ENCODE data around the gene PIK3R2. TPM values are rescaled to one million over a fixed set of nuclear protein-coding genes. Genes with fewer than 3 reads are reported as not detected.

The PIK3R2 gene
- total and polyA plus RNA-seq, 2 of the 4 experiments (the other 2 are of a cell fraction) = 12.2 to 25.1 TPM

- no peak for TF ChIP-seq FOS (IDR thresholded peaks at IDR 0.05; ENCODE audit: low read depth, low read length)
- no peak for TF ChIP-seq USF2 (IDR thresholded peaks at IDR 0.05; ENCODE audit: low read depth, low read length)
- TF ChIP-seq POLR2A (IDR thresholded peaks at IDR 0.05; ENCODE audit: low read depth, low read length) = no peak
Measured at GRCh38 chr19:18203408-18203862, 50.5 kb downstream of the PIK3R2 start (continued).

GRCh38 chr19:18203863-18204393 lies 51.0 kb downstream of the PIK3R2 start, which contains the start of gene RAB3A:
Gene RAB3A, minus strand, starts transcription at chr19:18204042. Its CDS starts 1,302 bp downstream, at chr19:18202740.
- H3K27me3 ChIP-seq (ENCODE audit: control insufficient read depth, insufficient read depth, low read length) = no peaks in the 10 kb centered on the region
- peaks cover 8% of the 10 kb centered on the region for H3K36me3 ChIP-seq (ENCODE audit: control insufficient read depth, insufficient read depth, low read length)
- H3K18ac ChIP-seq (ENCODE audit: low read depth, low read length) = peak within 1 kb of the TSS; percentile 66
- BruUV-seq (replicated peaks) = no TSS peak
- no peaks in the 10 kb centered on the region for H3K9me3 ChIP-seq (ENCODE audit: control insufficient read depth, insufficient read depth, low read length)
- peaks cover 16% of the 10 kb centered on the region for H3K4me1 ChIP-seq (ENCODE audit: control insufficient read depth, insufficient read depth, low read length)
- peak within 1 kb of the TSS; percentile 43 for H2AK5ac ChIP-seq (ENCODE audit: low read depth, low read length)
- peak within 1 kb of the TSS; percentile 44 to 94 for H4K8ac ChIP-seq (ENCODE audit: low read depth in 2 of 2, low read length in 2 of 2)
- 1% methylated on average over 22 of the region's 50 CpGs; no CpG with 5 or more reads in 1 of the 2 experiments for WGBS, 2 experiments (ENCODE audit: extremely low coverage in 2 of 2, insufficient read length in 1 of 2)
- H2BK5ac ChIP-seq (ENCODE audit: low read depth, low read length, poor library complexity, severe bottlenecking) = peak within 1 kb of the TSS; percentile 99
- ATAC-seq (ENCODE audit: low read depth) = peak; percentile 87
- peak within 1 kb of the TSS; percentile 92 for H3K23ac ChIP-seq (ENCODE audit: low read depth, low read length)
- peak within 1 kb of the TSS; percentile 75 for H3K4me3 ChIP-seq (ENCODE audit: insufficient read depth, low read depth, low read length)
- peak within 1 kb of the TSS; percentile 71 for H2BK20ac ChIP-seq (ENCODE audit: low read depth, low read length)
- H3K56ac ChIP-seq (ENCODE audit: extremely low read depth, insufficient read depth, low read length) = peak within 1 kb of the TSS; percentile 99
- POLR2A ChIA-PET (ENCODE audit: unreplicated experiment) = no interaction called here
- peak within 1 kb of the TSS; percentile 97 for H3K4ac ChIP-seq (ENCODE audit: low read depth, low read length)
- peak within 1 kb of the TSS; percentile 70 for H3K9ac ChIP-seq (ENCODE audit: low read depth, low read length)
- peak within 1 kb of the TSS; percentile 98 for H3K4me2 ChIP-seq (ENCODE audit: low read depth, low read length)
- peak within 1 kb of the TSS; percentile 94 for H2AFZ ChIP-seq (replicated peaks; ENCODE audit: low read length, poor library complexity)
- peak within 1 kb of the TSS; percentile 95 for H3K14ac ChIP-seq (replicated peaks; ENCODE audit: low read depth, low read length)
- H2BK15ac ChIP-seq (ENCODE audit: low read depth, low read length) = peak within 1 kb of the TSS; percentile 49; the same call in 1 of the 3 replicates
- H4K5ac ChIP-seq (ENCODE audit: low read depth, low read length) = peak within 1 kb of the TSS; percentile 69
- H2BK120ac ChIP-seq (ENCODE audit: low read depth, low read length) = peak within 1 kb of the TSS; percentile 90
- in situ Hi-C loops (cut with MboI; ENCODE audit: low sequenced_read_pairs) (no loop called here), intact Hi-C loops (cut with micrococcal nuclease) (loop anchor here (1.0 to 10.0 kb wide), 3 partner anchors 11 to 211 kb away; partner anchors contain the start of genes LSM4, MPV17L2 and SSBP4), dilution Hi-C loops (cut with HindIII; ENCODE audit: low sequenced_read_pairs, unreplicated experiment) (no loop called here)
- peaks cover 14% of the 10 kb centered on the region; the same call in 1 of the 2 replicates for H3K9me1 ChIP-seq (ENCODE audit: insufficient read depth, low read length)
- peak within 1 kb of the TSS; percentile 99 for H2AK9ac ChIP-seq (replicated peaks; ENCODE audit: low read depth, low read length, poor library complexity)
- H3K27ac ChIP-seq (ENCODE audit: insufficient read depth, low read length) = peak within 1 kb of the TSS; percentile 93
- CTCF ChIA-PET = no interaction called here
- H3K79me1 ChIP-seq (ENCODE audit: low read depth in 1 of 2, low read length in 2 of 2) = peaks cover 4 to 50% of the 10 kb centered on the region in 2 experiments
- DNase-seq = peak; percentile 100
- H4K20me1 ChIP-seq (ENCODE audit: insufficient read depth, low read length) = peaks cover 11% of the 10 kb centered on the region; the same call in 1 of the 2 replicates
- peak within 1 kb of the TSS; percentile 93 for H4K91ac ChIP-seq (ENCODE audit: insufficient read depth, low read depth, low read length)
- TF ChIP-seq USF2 (IDR thresholded peaks at IDR 0.05; ENCODE audit: low read depth, low read length) = peak; percentile 42; the same call in 1 of the 2 replicates
- TF ChIP-seq CTCF (conservative IDR thresholded peaks at IDR 0.05; ENCODE audit: low read depth, low read length) = no peak
- no peak for TF ChIP-seq SMC3 (IDR thresholded peaks at IDR 0.05; ENCODE audit: low read depth, low read length)
- TF ChIP-seq CHD1 (IDR thresholded peaks at IDR 0.05; ENCODE audit: low read depth, low read length) = no peak
- TF ChIP-seq MAZ (IDR thresholded peaks at IDR 0.05; ENCODE audit: borderline replicate concordance, low read depth, low read length) = peak; percentile 97
- peak; percentile 70 for TF ChIP-seq POLR2A (IDR thresholded peaks at IDR 0.05; ENCODE audit: low read depth, low read length)
- TF ChIP-seq BHLHE40 (IDR thresholded peaks at IDR 0.05; ENCODE audit: low read depth, low read length) = no peak
- no peak for TF ChIP-seq RCOR1 (IDR thresholded peaks at IDR 0.05; ENCODE audit: insufficient replicate concordance, low read length)
- no peak for TF ChIP-seq ELK1 (IDR thresholded peaks at IDR 0.05; ENCODE audit: borderline replicate concordance, low read depth, low read length)
